ENCODE data around the gene STK32B. TPM values are rescaled to one million over a fixed set of nuclear protein-coding genes. Genes with fewer than 3 reads are reported as not detected.

The STK32B gene
- total and polyA plus RNA-seq, 2 of the 8 experiments (the other 6 are each of a cell fraction or from before 2014, with no cell fraction given): 2.3 to 2.5 TPM

DNA sequence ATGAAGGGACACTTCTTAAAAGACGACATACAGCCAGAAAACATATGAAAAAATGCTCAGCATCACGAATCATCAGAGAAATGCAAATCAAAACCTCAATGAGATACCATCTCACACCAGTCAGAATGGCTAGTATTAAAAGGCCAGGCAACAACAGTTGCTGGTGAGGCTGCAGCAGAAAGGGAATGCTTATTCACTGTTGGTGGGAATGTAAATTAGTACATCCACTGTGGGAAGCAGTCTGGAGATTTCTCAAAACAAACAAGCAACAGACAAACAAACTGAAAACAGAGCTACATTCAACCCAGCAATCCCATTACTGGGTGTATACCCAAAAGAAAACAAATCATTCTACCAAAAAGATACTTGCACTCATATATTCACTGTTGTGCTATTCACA lies 459.2 kb downstream of the STK32B start:
- Histone ChIP-seq H4K5ac (ENCODE audit: insufficient read length, low read depth, low read length) (no peak overlapping the region), H2BK5ac (ENCODE audit: low read depth, low read length) (no peak overlapping the region), H3K36me3 (ENCODE audit: control insufficient read depth in 2 of 4, insufficient read depth in 4 of 4, low read length in 3 of 4) (no peaks in the 10 kb centered on the region), H2BK12ac (ENCODE audit: low read depth, low read length) (no peak overlapping the region), H3K79me2 (ENCODE audit: control insufficient read depth in 1 of 2, insufficient read depth in 2 of 2, low read length in 2 of 2) (no peaks in the 10 kb centered on the region), H3K9me3 (ENCODE audit: insufficient read depth in 2 of 2, low read depth in 1 of 2, low read length in 1 of 2) (peaks cover 6 to 10% of the 10 kb centered on the region in 2 experiments; a peak in 3 of 4 replicates), H3K18ac (ENCODE audit: extremely low read depth, low read length) (no peak overlapping the region), H3K4me1 (replicated peaks in 1 of 4; ENCODE audit: control insufficient read depth in 3 of 4, insufficient read depth in 4 of 4, low read length in 3 of 4) (no peaks in the 10 kb centered on the region), H2AFZ (ENCODE audit: low read length) (no peak overlapping the region), H3K23me2 (ENCODE audit: low read depth, low read length) (no peaks in the 10 kb centered on the region), H2AK5ac (ENCODE audit: low read depth, low read length) (no peak overlapping the region), H2BK20ac (ENCODE audit: low read length) (no peak overlapping the region), H3K27me3 (replicated peaks in 1 of 4; ENCODE audit: control insufficient read depth in 3 of 4, extremely low read depth in 1 of 4, insufficient read depth in 3 of 4, low read length in 3 of 4) (no peaks in the 10 kb centered on the region), H3K4me3 (ENCODE audit: extremely low read depth in 1 of 4, insufficient read depth in 2 of 4, low read depth in 3 of 4, low read length in 4 of 4) (no peak overlapping the region), H2BK15ac (ENCODE audit: low read length) (no peak overlapping the region), H4K91ac (replicated peaks; ENCODE audit: insufficient read length, low read length) (no peak overlapping the region), H3K23ac (ENCODE audit: insufficient read length) (no peak overlapping the region), H4K8ac (ENCODE audit: extremely low read depth, insufficient read depth, low read length) (no peak overlapping the region), H3K4me2 (ENCODE audit: insufficient read depth in 1 of 2, low read depth in 2 of 2, low read length in 2 of 2) (no peak overlapping the region), H3K79me1 (ENCODE audit: low read depth, low read length) (no peaks in the 10 kb centered on the region), H3K9ac (replicated peaks in 1 of 4; ENCODE audit: extremely low read depth in 1 of 4, low read depth in 3 of 4, low read length in 3 of 4) (no peak overlapping the region), H2BK120ac (replicated peaks; ENCODE audit: low read depth, low read length) (no peak overlapping the region), H4K20me1 (replicated peaks in 1 of 2; ENCODE audit: control insufficient read depth in 1 of 2, insufficient read depth in 2 of 2, low read length in 2 of 2) (no peaks in the 10 kb centered on the region), H3K14ac (ENCODE audit: insufficient read length) (no peak overlapping the region), H3K56ac (replicated peaks; ENCODE audit: insufficient read length, low read depth, low read length) (no peak overlapping the region), H3K27ac (ENCODE audit: low read depth, low read length) (no peak overlapping the region), H3K4ac (replicated peaks; ENCODE audit: insufficient read length, low read depth, low read length) (no peak overlapping the region)
- ChIA-PET CTCF (ENCODE audit: partially characterized antibody) (no interaction called here), POLR2A (ENCODE audit: partially characterized antibody) (no interaction called here)
- FAIRE-seq (no peak), DNase-seq (ENCODE audit: low read depth in 1 of 2, low spot score in 2 of 2) (no peak)
- TF ChIP-seq CHD1 (IDR thresholded peaks at IDR 0.05; ENCODE audit: low read depth, low read length) (no peak), JUND (IDR thresholded peaks at IDR 0.05; ENCODE audit: low read length) (no peak), TCF12 (IDR thresholded peaks at IDR 0.05; ENCODE audit: low read depth, low read length) (no peak), YY1 (IDR thresholded peaks at IDR 0.05; ENCODE audit: low read depth, low read length) (no peak), CREB1 (IDR thresholded peaks at IDR 0.05) (no peak), RNF2 (IDR thresholded peaks at IDR 0.05; ENCODE audit: borderline replicate concordance, low read depth, low read length, missing control alignments, poor library complexity, severe bottlenecking) (no peak), GTF2F1 (IDR thresholded peaks at IDR 0.05; ENCODE audit: borderline replicate concordance, low read depth, low read length) (no peak), EP300 (IDR thresholded peaks at IDR 0.05; ENCODE audit: borderline replicate concordance in 1 of 2, low read depth in 2 of 2, low read length in 2 of 2) (no peak), SIX5 (IDR thresholded peaks at IDR 0.05; ENCODE audit: low read depth, low read length) (no peak), RXRA (IDR thresholded peaks at IDR 0.05; ENCODE audit: insufficient read depth, low read depth, low read length) (no peak)
- TF ChIP-seq, protein P1, sequence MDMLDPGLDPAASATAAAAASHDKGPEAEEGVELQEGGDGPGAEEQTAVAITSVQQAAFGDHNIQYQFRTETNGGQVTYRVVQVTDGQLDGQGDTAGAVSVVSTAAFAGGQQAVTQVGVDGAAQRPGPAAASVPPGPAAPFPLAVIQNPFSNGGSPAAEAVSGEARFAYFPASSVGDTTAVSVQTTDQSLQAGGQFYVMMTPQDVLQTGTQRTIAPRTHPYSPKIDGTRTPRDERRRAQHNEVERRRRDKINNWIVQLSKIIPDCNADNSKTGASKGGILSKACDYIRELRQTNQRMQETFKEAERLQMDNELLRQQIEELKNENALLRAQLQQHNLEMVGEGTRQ (IDR thresholded peaks at IDR 0.05; ENCODE audit: low read length): no peak
- TF ChIP-seq, protein P2, sequence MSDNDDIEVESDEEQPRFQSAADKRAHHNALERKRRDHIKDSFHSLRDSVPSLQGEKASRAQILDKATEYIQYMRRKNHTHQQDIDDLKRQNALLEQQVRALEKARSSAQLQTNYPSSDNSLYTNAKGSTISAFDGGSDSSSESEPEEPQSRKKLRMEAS (IDR thresholded peaks at IDR 0.05): no peak
- TF ChIP-seq, protein P3, sequence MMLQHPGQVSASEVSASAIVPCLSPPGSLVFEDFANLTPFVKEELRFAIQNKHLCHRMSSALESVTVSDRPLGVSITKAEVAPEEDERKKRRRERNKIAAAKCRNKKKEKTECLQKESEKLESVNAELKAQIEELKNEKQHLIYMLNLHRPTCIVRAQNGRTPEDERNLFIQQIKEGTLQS (IDR thresholded peaks at IDR 0.05; ENCODE audit: insufficient read depth, low read depth, low read length): no peak
- WGBS, 2 experiments (ENCODE audit: extremely low coverage in 1 of 2, insufficient coverage in 1 of 2, insufficient read length in 1 of 2, insufficient replicate concordance in 2 of 2, low coverage in 1 of 2, low lambda C conversion rate in 2 of 2, missing lambda C conversion rate in 1 of 2): 63% methylated on average over 2 of the region's 2 CpGs; no CpG with 5 or more reads in 1 of the 2 experiments

Data from H1 (cell line).